Stomach (tissue), 9 donors: ENCODE measurements around the gene UTP11. TPM values are rescaled to one million over a fixed set of nuclear protein-coding genes. Genes with fewer than 3 reads are reported as not detected.

Experiments used
- DNase-seq, 2 donors: peaks; one replicate each; pipeline versions ENCODE4 v3.0.0 to v3.0.0-alpha.2; 2013 to 2019
- H3K27ac ChIP-seq, 5 donors: fragments of 200-600 bp in 4 of 5; sonication (generic) in 4 of 5; one replicate each; pipeline ENCODE4 v1.5.1; 2013 to 2019; ENCODE audit warnings: mild to moderate bottlenecking in 1 of 5, moderate library complexity in 1 of 5
- H3K27me3 ChIP-seq, 3 donors: fragments of 200-600 bp; sonication (generic); one replicate each; pipeline ENCODE4 v1.5.1; 2017 to 2019; ENCODE audit warnings: mixed run types in 1 of 3
- H3K36me3 ChIP-seq, 4 donors: fragments of 200-600 bp; sonication (generic); 1 replicate in 3 of 4; 2 replicates in 1 of 4; pipeline ENCODE4 v1.5.1; 2016 to 2019
- H3K4me1 ChIP-seq, 4 donors: fragments of 200-600 bp; sonication (generic); one replicate each; pipeline ENCODE4 v1.5.1; 2016 to 2019
- H3K4me3 ChIP-seq, 4 donors: fragments of 200-600 bp; sonication (generic) in 3 of 4; one replicate each; pipeline ENCODE4 v1.5.1; 2016 to 2019; ENCODE audit warnings: mild to moderate bottlenecking in 1 of 4
- H3K9me3 ChIP-seq, 4 donors: fragments of 200-600 bp; sonication (generic); one replicate each; pipeline ENCODE4 v1.5.1; 2016 to 2019
- EP300 ChIP-seq: sonication (generic); formaldehyde crosslinking; IDR thresholded peaks from one replicate; pipeline ENCODE4 v1.6.1; 2017; ENCODE audit warnings: antibody characterized with exemption
- POLR2A ChIP-seq, 4 donors: fragments of 450-650 bp; IDR thresholded peaks; one replicate each; pipeline ENCODE4 v1.6.1; 2016; ENCODE audit warnings: antibody characterized with exemption in 4 of 4, control low read depth in 2 of 4, mild to moderate bottlenecking in 1 of 4, moderate library complexity in 1 of 4
- POLR2AphosphoS5 ChIP-seq, 3 donors: sonication (generic); formaldehyde crosslinking; IDR thresholded peaks; one replicate each; pipeline ENCODE4 v1.6.1; 2016; ENCODE audit warnings: antibody characterized with exemption in 3 of 3
- WGBS, 5 donors: extraction: QIAGEN DNeasy Blood & Tissue Kit in 3 of 5; methylation state at CpG; one replicate each; pipeline versions ENCODE4 v1.1.5 to v1.1.7; 2013 to 2018; 5-methylcytosine and 5-hydroxymethylcytosine counted together
- intact Hi-C: fragments of 100-400 bp; cut with DNase I; formaldehyde crosslinking; loops from one replicate; pipeline ENCODE4 v1.15.1; 2023; ENCODE audit warnings: low total_unique reads
- polyA plus RNA-seq, 3 donors: library from polyadenylated mRNA; stranded (reverse); fragments of 200-250 nt; gene quantifications; one replicate each; pipeline ENCODE4 v1.2.3, GENCODE V29; 2013
- total RNA-seq, 5 donors: library from RNA; depleted of rRNA; stranded (reverse); fragments of >200 nt; gene quantifications; one replicate each; pipeline versions ENCODE4 v1.1.0 to v1.2.3, GENCODE V29; 2014 to 2016
- TF ChIP-seq, protein P1 (sequence below), 7 experiments: fragments of 450-650 bp in 4 of 7; fragments of 200-600 bp in 3 of 7; sonication (generic) in 3 of 7; IDR thresholded peaks; one replicate each; pipeline ENCODE4 v1.5.1; 2016 to 2019; ENCODE audit warnings: antibody characterized with exemption in 7 of 7, control low read depth in 2 of 7, mild to moderate bottlenecking in 1 of 7
- donor health status: healthy with polysubstance abuse.
- donor health status: Bipolar disorder and iron deficiency.
- donor health status: healthy.

The UTP11 gene
- total and polyA plus RNA-seq, 8 donors = 1.4 to 43.7 (median 20.9) TPM

- Histone ChIP-seq H3K9me3 (no peaks in the 10 kb centered on the region), H3K27me3 (peaks cover 0 to 74% (median 15%) of the 10 kb centered on the region in 3 donors), H3K4me3 (no peak overlapping the region), H3K4me1 (no peaks in the 10 kb centered on the region), H3K27ac (no peak overlapping the region), H3K36me3 (no peaks in the 10 kb centered on the region)
- no peak for DNase-seq
- WGBS, 5 donors = 33 to 63% (median 47%) methylated on average over 9 to 14 of the region's 14 CpGs
- no peak for TF ChIP-seq POLR2A (IDR thresholded peaks at IDR 0.05)
- intact Hi-C loops = no loop called here
Observed at GRCh38 chr1:38068220-38068979, 55.9 kb downstream of the UTP11 start.

GRCh38 chr1:38068980-38069340 lies 56.4 kb downstream of the UTP11 start:
- 64 to 83% (median 77%) methylated on average over 3 of the region's 3 CpGs for WGBS, 5 donors
- Histone ChIP-seq H3K4me1 (no peaks in the 10 kb centered on the region), H3K9me3 (no peaks in the 10 kb centered on the region), H3K27ac (no peak overlapping the region), H3K27me3 (peaks cover 0 to 79% (median 16%) of the 10 kb centered on the region in 3 donors), H3K4me3 (no peak overlapping the region), H3K36me3 (no peaks in the 10 kb centered on the region)
- DNase-seq = no peak
- intact Hi-C loops = no loop called here
- TF ChIP-seq POLR2A (IDR thresholded peaks at IDR 0.05) = no peak
- TF ChIP-seq EP300 = no peak
- TF ChIP-seq POLR2AphosphoS5 (IDR thresholded peaks at IDR 0.05) = no peak
- TF ChIP-seq, protein P1, sequence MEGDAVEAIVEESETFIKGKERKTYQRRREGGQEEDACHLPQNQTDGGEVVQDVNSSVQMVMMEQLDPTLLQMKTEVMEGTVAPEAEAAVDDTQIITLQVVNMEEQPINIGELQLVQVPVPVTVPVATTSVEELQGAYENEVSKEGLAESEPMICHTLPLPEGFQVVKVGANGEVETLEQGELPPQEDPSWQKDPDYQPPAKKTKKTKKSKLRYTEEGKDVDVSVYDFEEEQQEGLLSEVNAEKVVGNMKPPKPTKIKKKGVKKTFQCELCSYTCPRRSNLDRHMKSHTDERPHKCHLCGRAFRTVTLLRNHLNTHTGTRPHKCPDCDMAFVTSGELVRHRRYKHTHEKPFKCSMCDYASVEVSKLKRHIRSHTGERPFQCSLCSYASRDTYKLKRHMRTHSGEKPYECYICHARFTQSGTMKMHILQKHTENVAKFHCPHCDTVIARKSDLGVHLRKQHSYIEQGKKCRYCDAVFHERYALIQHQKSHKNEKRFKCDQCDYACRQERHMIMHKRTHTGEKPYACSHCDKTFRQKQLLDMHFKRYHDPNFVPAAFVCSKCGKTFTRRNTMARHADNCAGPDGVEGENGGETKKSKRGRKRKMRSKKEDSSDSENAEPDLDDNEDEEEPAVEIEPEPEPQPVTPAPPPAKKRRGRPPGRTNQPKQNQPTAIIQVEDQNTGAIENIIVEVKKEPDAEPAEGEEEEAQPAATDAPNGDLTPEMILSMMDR (IDR thresholded peaks at IDR 0.05) = no peak

GRCh38 chr1:38071312-38072256 lies 59.0 kb downstream of the UTP11 start:
- Histone ChIP-seq H3K27ac (no peak overlapping the region), H3K36me3 (no peaks in the 10 kb centered on the region), H3K4me3 (no peak overlapping the region), H3K9me3 (no peaks in the 10 kb centered on the region), H3K4me1 (no peaks in the 10 kb centered on the region), H3K27me3 (peaks cover 0 to 95% (median 21%) of the 10 kb centered on the region in 3 donors)
- DNase-seq = peak in 1 of 2 donors; percentile 45
- TF ChIP-seq, protein P1 (IDR thresholded peaks at IDR 0.05) = peak in 1 of 7 experiments; percentile 11
- no peak for TF ChIP-seq EP300
- WGBS, 5 donors = 46 to 65% (median 53%) methylated on average over 9 to 10 of the region's 10 CpGs
- intact Hi-C loops = no loop called here

DNA sequence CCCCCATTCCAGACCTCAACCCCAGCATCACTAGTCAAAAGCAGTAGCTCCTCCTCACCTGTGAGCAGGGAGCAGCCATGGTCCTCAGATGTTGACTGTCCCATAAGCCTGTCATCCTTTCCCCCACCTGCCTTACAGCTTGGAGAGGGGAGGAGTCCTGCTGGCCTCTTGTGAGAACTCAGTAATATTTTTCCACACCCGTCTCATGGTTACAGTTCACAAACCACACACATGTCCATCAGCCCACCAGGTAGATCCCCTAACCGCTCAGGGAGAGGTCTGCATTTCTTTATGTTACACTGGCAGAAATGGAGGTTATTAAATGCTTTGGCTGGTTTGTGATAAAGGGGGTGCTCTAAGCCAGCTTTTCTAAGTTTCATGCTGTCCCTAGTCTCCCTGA lies 60.3 kb downstream of the UTP11 start:
- Histone ChIP-seq H3K27ac (no peak overlapping the region), H3K4me3 (no peak overlapping the region), H3K36me3 (no peaks in the 10 kb centered on the region), H3K9me3 (no peaks in the 10 kb centered on the region), H3K27me3 (peaks cover 0 to 83% (median 19%) of the 10 kb centered on the region in 3 donors), H3K4me1 (no peaks in the 10 kb centered on the region)
- WGBS, 5 donors = 59 to 81% (median 66%) methylated on average over 2 of the region's 2 CpGs
- intact Hi-C loops = no loop called here
- no peak for DNase-seq
- TF ChIP-seq POLR2A (IDR thresholded peaks at IDR 0.05) = no peak
- no peak for TF ChIP-seq EP300
- TF ChIP-seq, protein P1 (IDR thresholded peaks at IDR 0.05) = no peak
- no peak for TF ChIP-seq POLR2AphosphoS5 (IDR thresholded peaks at IDR 0.05)
